HCT116 (cell line): Measurements from ENCODE around the gene PAX7. TPM values are rescaled to one million over a fixed set of nuclear protein-coding genes. Genes with fewer than 3 reads are reported as not detected.

Source experiments
- ATAC-seq: fragments of 200-7000 bp; cut with Tn5 transposase; 2 replicates; pipeline ENCODE4 v1.9.1; 2020; ENCODE audit warnings: mild to moderate bottlenecking, moderate library complexity
- BruUV-seq: library from RNA; stranded (reverse); fragments of 400-500 nt; replicated peaks from 2 replicates; lab custom pipeline; 2021; lab: Mats Ljungman, UMichigan
- CTCF ChIA-PET: fragments of 300-600 bp; sonication (Branson Sonifier 250); formaldehyde crosslinking; loops from one replicate; lab custom pipeline; 2021; ENCODE audit warnings: antibody characterized with exemption; lab: Charles Lee
- POLR2A ChIA-PET: fragments of 300-600, 350-600 bp; sonication (Branson Sonifier 250); formaldehyde crosslinking; loops from one replicate; lab custom pipeline; 2021; ENCODE audit warnings: antibody characterized with exemption; lab: Charles Lee
- RAD21 ChIA-PET, 2 experiments: fragments of 300-600 bp; sonication (Branson Sonifier 250); formaldehyde crosslinking; loops; one replicate each; lab custom pipeline; 2023; ENCODE audit warnings: low total read pairs in 2 of 2; ENCODE audit not compliant: uncharacterized antibody in 2 of 2, unreplicated experiment in 2 of 2, low non-redundant PET in 1 of 2; lab: Charles Lee
- DNase-seq: peaks from one replicate; pipeline ENCODE4 v3.0.0-alpha.2; 2010; ENCODE audit warnings: low read depth, low spot score
- H2AFZ ChIP-seq: fragments of 200-600 bp; shearing (Covaris generic), sonication (generic); 2 replicates; pipeline ENCODE4 v1.6.1; 2017; ENCODE audit warnings: low read depth, mixed run types, mixed read lengths, antibody characterized with exemption, low read length; ENCODE audit not compliant: poor library complexity, severe bottlenecking
- H3K27ac ChIP-seq: 2 replicates; pipeline ENCODE4 v1.5.1; 2012; ENCODE audit warnings: low read depth, low read length
- H3K27me3 ChIP-seq: fragments of 200-600 bp; sonication (generic); 2 replicates; pipeline ENCODE4 v1.6.1; 2016; ENCODE audit warnings: mixed run types, low read length, mixed read lengths; ENCODE audit not compliant: insufficient read depth
- H3K36me3 ChIP-seq, 2 experiments: fragments of 200-500 bp in 1 of 2; fragments of 200-600 bp in 1 of 2; sonication (Bioruptor generic) in 1 of 2; sonication (generic) in 1 of 2; 2 replicates each; pipeline versions ENCODE4 v1.5.1 to v1.6.1; 2014 to 2016; ENCODE audit warnings: low read length in 2 of 2, inconsistent platforms in 1 of 2, mixed read lengths in 1 of 2, mixed run types in 1 of 2; ENCODE audit not compliant: insufficient read depth in 2 of 2, control insufficient read depth in 1 of 2
- H3K4me1 ChIP-seq, 2 experiments: fragments of 200-600 bp in 1 of 2; sonication (generic) in 1 of 2; 2 replicates each; pipeline versions ENCODE4 v1.5.1 to v1.6.1; 2012 to 2017; ENCODE audit warnings: low read length in 2 of 2, inconsistent platforms in 1 of 2, mild to moderate bottlenecking in 1 of 2, mixed read lengths in 1 of 2, mixed run types in 1 of 2, moderate library complexity in 1 of 2; ENCODE audit not compliant: insufficient read depth in 2 of 2, control insufficient read depth in 1 of 2
- H3K4me2 ChIP-seq: fragments of 200-600 bp; sonication (generic); 2 replicates; pipeline ENCODE4 v1.6.1; 2017; ENCODE audit warnings: mixed run types, low read length, mixed read lengths
- H3K4me3 ChIP-seq, 2 experiments: fragments of 200-600 bp in 1 of 2; sonication (generic) in 1 of 2; replicated peaks in 1 of 2; 2 replicates each; pipeline ENCODE4 v1.5.1; 2011 to 2016; ENCODE audit warnings: low read length in 2 of 2, control low read depth in 1 of 2, low read depth in 1 of 2, mild to moderate bottlenecking in 1 of 2, mixed read lengths in 1 of 2, mixed run types in 1 of 2
- H3K79me2 ChIP-seq: fragments of 200-600 bp; sonication (generic); 2 replicates; pipeline ENCODE4 v1.6.1; 2017; ENCODE audit warnings: mild to moderate bottlenecking, mixed run types, low read length, moderate library complexity, mixed read lengths; ENCODE audit not compliant: insufficient read depth
- H3K9ac ChIP-seq: fragments of 200-600 bp; sonication (generic); 2 replicates; pipeline ENCODE4 v1.6.1; 2016; ENCODE audit warnings: low read length, mixed read lengths
- H3K9me2 ChIP-seq: fragments of 200-600 bp; sonication (generic), shearing (Covaris generic); 2 replicates; pipeline ENCODE4 v1.6.1; 2017; ENCODE audit warnings: mixed run types, mild to moderate bottlenecking, moderate library complexity; ENCODE audit not compliant: insufficient read depth
- H3K9me3 ChIP-seq, 2 experiments: fragments of 200-500 bp in 1 of 2; fragments of 200-600 bp in 1 of 2; sonication (Bioruptor generic) in 1 of 2; sonication (generic) in 1 of 2; 2 replicates each; pipeline ENCODE4 v1.6.1; 2014 to 2017; ENCODE audit warnings: low read length in 2 of 2, mixed read lengths in 2 of 2, inconsistent platforms in 1 of 2, low read depth in 1 of 2, mild to moderate bottlenecking in 1 of 2, mixed run types in 1 of 2, moderate library complexity in 1 of 2; ENCODE audit not compliant: control insufficient read depth in 1 of 2, insufficient read depth in 1 of 2
- H4K20me1 ChIP-seq: fragments of 200-600 bp; sonication (generic), shearing (Covaris generic); 2 replicates; pipeline ENCODE4 v1.6.1; 2017; ENCODE audit warnings: mixed run types, mild to moderate bottlenecking, moderate library complexity; ENCODE audit not compliant: insufficient read depth
- CEBPB ChIP-seq: IDR thresholded peaks from 2 replicates; pipeline ENCODE4 v1.6.1; 2012; ENCODE audit warnings: low read depth
- ELF1 ChIP-seq: IDR thresholded peaks from 2 replicates; pipeline ENCODE4 v1.6.1; 2012; ENCODE audit warnings: low read depth, borderline replicate concordance
- EZH2 ChIP-seq: fragments of 200-600 bp; sonication (generic); IDR thresholded peaks from 2 replicates; pipeline ENCODE4 v1.6.1; 2017; ENCODE audit warnings: antibody characterized with exemption, mixed run types
- EZH2phosphoT487 ChIP-seq: fragments of 200-600 bp; IDR thresholded peaks from 2 replicates; pipeline ENCODE4 v1.6.1; 2018; ENCODE audit warnings: antibody characterized with exemption, borderline replicate concordance
- FOSL1 ChIP-seq: IDR thresholded peaks from 2 replicates; pipeline ENCODE4 v1.6.1; 2012; ENCODE audit warnings: low read depth
- JUND ChIP-seq: IDR thresholded peaks from 2 replicates; pipeline ENCODE4 v1.6.1; 2012
- MAX ChIP-seq: IDR thresholded peaks from 2 replicates; pipeline ENCODE4 v1.6.1; 2012
- POLR2A ChIP-seq: IDR thresholded peaks from 2 replicates; pipeline ENCODE4 v1.7.0; 2011; ENCODE audit warnings: borderline replicate concordance; ENCODE audit not compliant: insufficient read depth, insufficient read length; ENCODE audit errors: extremely low read depth
- POLR2AphosphoS5 ChIP-seq: IDR thresholded peaks from 2 replicates; pipeline ENCODE4 v1.6.1; 2011; ENCODE audit warnings: mild to moderate bottlenecking, low read depth, low read length, moderate library complexity
- REST ChIP-seq: IDR thresholded peaks from 2 replicates; pipeline ENCODE4 v1.6.1; 2012; ENCODE audit warnings: low read depth
- SIN3A ChIP-seq: IDR thresholded peaks from 2 replicates; pipeline ENCODE4 v1.6.1; 2012; ENCODE audit warnings: low read depth
- SP1 ChIP-seq: IDR thresholded peaks from 2 replicates; pipeline ENCODE4 v1.6.1; 2012; ENCODE audit warnings: low read depth
- ZBTB33 ChIP-seq: IDR thresholded peaks from 2 replicates; pipeline ENCODE4 v1.6.1; 2011; ENCODE audit warnings: mild to moderate bottlenecking, low read length, moderate library complexity; ENCODE audit not compliant: insufficient replicate concordance; ENCODE audit errors: extremely low read depth
- intact Hi-C: fragments of 100-400 bp; cut with micrococcal nuclease; formaldehyde crosslinking; loops from 2 replicates; pipeline ENCODE4 v1.10.0; 2022
- total RNA-seq: library from RNA; stranded (reverse); gene quantifications from one replicate; pipeline ENCODE4 v1.2.1, GENCODE V29; 2021; ENCODE audit not compliant: unreplicated experiment

PAX7 gene
- total RNA-seq, 1 experiment from 2014 or later: not detected

GRCh38 chr1:18749569-18749968 lies 118.9 kb downstream of the PAX7 start:
- Histone ChIP-seq H2AFZ (no peak overlapping the region), H3K4me1 (no peaks in the 10 kb centered on the region), H3K27ac (no peak overlapping the region), H3K4me2 (no peak overlapping the region), H3K9me3 (peaks cover 3 to 10% of the 10 kb centered on the region in 2 experiments; a peak in 1 of 4 replicates), H3K9ac (no peak overlapping the region), H3K79me2 (no peaks in the 10 kb centered on the region), H3K27me3 (peaks cover 50% of the 10 kb centered on the region), H3K9me2 (no peaks in the 10 kb centered on the region), H3K36me3 (no peaks in the 10 kb centered on the region), H4K20me1 (no peaks in the 10 kb centered on the region), H3K4me3 (no peak overlapping the region)
- intact Hi-C loops: no loop called here
- ChIA-PET CTCF (no interaction called here), RAD21 (no interaction called here), POLR2A (no interaction called here)
- ATAC-seq: no peak
- BruUV-seq: no TSS peak
- no peak for DNase-seq
- no peak for TF ChIP-seq SP1
- no peak for TF ChIP-seq EZH2
- TF ChIP-seq FOSL1: no peak
- TF ChIP-seq ELF1: no peak
- TF ChIP-seq POLR2AphosphoS5: no peak
- no peak for TF ChIP-seq EZH2phosphoT487
- no peak for TF ChIP-seq REST
- no peak for TF ChIP-seq SIN3A
- no peak for TF ChIP-seq ZBTB33
- no peak for TF ChIP-seq CEBPB
- no peak for TF ChIP-seq POLR2A
- TF ChIP-seq MAX: no peak
- TF ChIP-seq JUND: no peak
